Peyer's patch (tissue), 4 donors: Measurements from ENCODE around the gene CD300LG. TPM values are rescaled to one million over a fixed set of nuclear protein-coding genes. Genes with fewer than 3 reads are reported as not detected.

Experiments
- DNase-seq, 3 donors: peaks; one replicate each; pipeline ENCODE4 v3.0.0-alpha.2; 2017 to 2019
- H3K27ac ChIP-seq, 4 donors: fragments of 200-600 bp; sonication (generic); one replicate each; pipeline ENCODE4 v1.5.1; 2016 to 2019
- H3K27me3 ChIP-seq, 2 donors: fragments of 200-600 bp; sonication (generic); one replicate each; pipeline ENCODE4 v1.5.1; 2019
- H3K36me3 ChIP-seq, 3 donors: fragments of 200-600 bp; sonication (generic); one replicate each; pipeline ENCODE4 v1.5.1; 2016 to 2019
- H3K4me1 ChIP-seq, 4 donors: fragments of 200-600 bp; sonication (generic); one replicate each; pipeline ENCODE4 v1.5.1; 2016 to 2019
- H3K4me3 ChIP-seq, 4 donors: fragments of 200-600 bp; sonication (generic); 1 replicate in 3 of 4; 2 replicates in 1 of 4; pipeline ENCODE4 v1.5.1; 2016 to 2019; ENCODE audit warnings: mild to moderate bottlenecking in 1 of 4
- H3K9me3 ChIP-seq, 4 donors: fragments of 200-600 bp; sonication (generic); one replicate each; pipeline ENCODE4 v1.5.1; 2016 to 2019; ENCODE audit warnings: mild to moderate bottlenecking in 1 of 4
- POLR2A ChIP-seq, 2 donors: fragments of 450-650 bp; IDR thresholded peaks; one replicate each; pipeline ENCODE4 v1.5.1; 2017; ENCODE audit warnings: antibody characterized with exemption in 2 of 2, mild to moderate bottlenecking in 2 of 2, moderate library complexity in 2 of 2
- total RNA-seq, 4 donors: library from RNA; depleted of rRNA; stranded (reverse); fragments of >200 nt; gene quantifications; one replicate each; pipeline ENCODE4 v1.1.0, GENCODE V29; 2016
- TF ChIP-seq, protein P1 (sequence below), 6 experiments: fragments of 450-650 bp in 4 of 6; fragments of 200-600 bp in 2 of 6; sonication (generic) in 1 of 6; IDR thresholded peaks; one replicate each; pipeline ENCODE4 v1.5.1; 2017 to 2019; ENCODE audit warnings: antibody characterized with exemption in 6 of 6, mild to moderate bottlenecking in 3 of 6, moderate library complexity in 1 of 6

Gene CD300LG
- total RNA-seq, 4 donors from 2014 or later: 0.54 TPM; not detected in 3

DNA sequence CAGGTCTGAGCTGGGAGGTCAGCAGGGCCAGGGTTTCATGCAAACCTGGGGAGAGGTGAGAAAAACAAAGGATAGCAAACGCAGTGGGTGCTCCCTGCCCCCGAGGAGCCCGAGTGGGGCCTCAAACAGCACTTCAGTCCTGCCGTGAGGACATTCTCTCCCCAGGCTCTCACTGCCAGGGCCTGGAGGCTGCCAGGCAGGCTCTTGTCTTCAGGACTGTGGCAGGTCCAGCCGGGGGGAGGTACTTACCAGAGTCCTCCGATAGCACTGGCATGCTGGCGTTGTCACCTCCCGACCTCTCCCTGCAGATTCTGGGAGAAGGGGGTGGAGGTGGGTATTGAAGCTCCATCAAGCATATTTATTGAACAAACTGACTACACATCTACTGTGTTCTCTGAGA, 15.3 kb upstream of the CD300LG start:
- Histone ChIP-seq H3K4me1 (peaks cover 0 to 15% (median 8%) of the 10 kb centered on the region in 4 donors), H3K27ac (no peak overlapping the region), H3K36me3 (no peaks in the 10 kb centered on the region), H3K4me3 (no peak overlapping the region), H3K27me3 (no peaks in the 10 kb centered on the region), H3K9me3 (no peaks in the 10 kb centered on the region)
- DNase-seq: no peak
- TF ChIP-seq POLR2A (IDR thresholded peaks at IDR 0.05): no peak
- TF ChIP-seq, protein P1, sequence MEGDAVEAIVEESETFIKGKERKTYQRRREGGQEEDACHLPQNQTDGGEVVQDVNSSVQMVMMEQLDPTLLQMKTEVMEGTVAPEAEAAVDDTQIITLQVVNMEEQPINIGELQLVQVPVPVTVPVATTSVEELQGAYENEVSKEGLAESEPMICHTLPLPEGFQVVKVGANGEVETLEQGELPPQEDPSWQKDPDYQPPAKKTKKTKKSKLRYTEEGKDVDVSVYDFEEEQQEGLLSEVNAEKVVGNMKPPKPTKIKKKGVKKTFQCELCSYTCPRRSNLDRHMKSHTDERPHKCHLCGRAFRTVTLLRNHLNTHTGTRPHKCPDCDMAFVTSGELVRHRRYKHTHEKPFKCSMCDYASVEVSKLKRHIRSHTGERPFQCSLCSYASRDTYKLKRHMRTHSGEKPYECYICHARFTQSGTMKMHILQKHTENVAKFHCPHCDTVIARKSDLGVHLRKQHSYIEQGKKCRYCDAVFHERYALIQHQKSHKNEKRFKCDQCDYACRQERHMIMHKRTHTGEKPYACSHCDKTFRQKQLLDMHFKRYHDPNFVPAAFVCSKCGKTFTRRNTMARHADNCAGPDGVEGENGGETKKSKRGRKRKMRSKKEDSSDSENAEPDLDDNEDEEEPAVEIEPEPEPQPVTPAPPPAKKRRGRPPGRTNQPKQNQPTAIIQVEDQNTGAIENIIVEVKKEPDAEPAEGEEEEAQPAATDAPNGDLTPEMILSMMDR (IDR thresholded peaks at IDR 0.05): no peak

DNA sequence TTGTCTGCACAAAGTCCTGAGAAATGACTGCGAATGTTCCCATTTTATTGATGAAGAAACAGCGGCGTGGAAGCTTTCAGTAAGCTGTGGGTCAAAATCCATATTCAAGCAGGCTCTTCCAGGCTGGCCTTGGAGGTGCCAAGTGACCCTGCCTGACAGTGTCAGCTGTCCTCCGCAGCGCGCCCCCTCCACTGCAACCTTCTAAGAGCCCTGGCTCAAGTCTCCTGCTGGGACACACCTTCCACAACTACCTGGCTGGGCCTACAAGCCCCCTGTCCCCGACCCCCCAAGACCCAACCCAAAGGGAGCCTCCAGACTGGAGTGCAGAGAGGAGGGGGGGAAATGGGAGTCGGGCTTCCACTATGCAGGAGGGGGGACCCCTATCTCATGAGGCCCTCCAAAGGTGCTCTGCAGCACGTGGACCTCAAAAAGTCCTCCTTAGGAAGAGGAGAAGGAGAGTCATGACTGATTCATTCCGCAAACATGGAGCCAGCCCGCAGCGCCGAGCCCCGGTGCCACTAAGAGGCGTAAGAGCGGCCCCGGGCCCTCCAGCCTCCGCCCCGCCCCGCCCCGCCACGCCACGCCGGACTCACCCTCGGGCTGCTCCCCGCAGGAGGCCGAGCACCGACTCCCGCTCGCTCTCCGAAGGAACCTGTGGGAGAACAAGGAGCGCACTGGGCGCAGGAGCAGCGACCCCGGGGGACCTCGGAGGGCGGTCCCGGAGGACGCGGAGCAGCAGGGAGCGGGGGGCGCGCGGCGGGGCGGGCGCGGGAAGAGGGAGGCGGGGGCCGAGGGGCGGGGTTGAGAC, 14.6 kb upstream of the CD300LG start:
- peak overlapping the region in 2 of 4 donors; percentile 30 to 47 for H3K27ac ChIP-seq
- H3K4me3 ChIP-seq: peak overlapping the region; percentile 45 to 74 (median 67)
- H3K9me3 ChIP-seq: no peaks in the 10 kb centered on the region
- peaks cover 0 to 15% (median 8%) of the 10 kb centered on the region in 4 donors for H3K4me1 ChIP-seq
- DNase-seq: peak in 2 of 3 donors; percentile 67 to 76
- TF ChIP-seq, protein P1 (IDR thresholded peaks at IDR 0.05): no peak
- no peak for TF ChIP-seq POLR2A (IDR thresholded peaks at IDR 0.05)
- H3K36me3 ChIP-seq: no peaks in the 10 kb centered on the region
- H3K27me3 ChIP-seq: no peaks in the 10 kb centered on the region

GRCh38 chr17:43832976-43833829, 13.8 kb upstream of the CD300LG start, which contains the start of gene MPP3:
TSS of gene MPP3 (minus strand) at chr17:43833146. CDS start at chr17:43831906, 1,240 bp downstream.
- Histone ChIP-seq H3K4me3 (peak within 1 kb of the TSS; percentile 45 to 74 (median 67)), H3K27ac (peak within 1 kb of the TSS in 2 of 4 donors; percentile 30 to 47), H3K27me3 (no peaks in the 10 kb centered on the region), H3K4me1 (peaks cover 0 to 15% (median 8%) of the 10 kb centered on the region in 4 donors), H3K36me3 (no peaks in the 10 kb centered on the region), H3K9me3 (no peaks in the 10 kb centered on the region)
- TF ChIP-seq, protein P1 (IDR thresholded peaks at IDR 0.05): no peak
- no peak for TF ChIP-seq POLR2A (IDR thresholded peaks at IDR 0.05)
- peak in 2 of 3 donors; percentile 73 to 85 for DNase-seq

DNA sequence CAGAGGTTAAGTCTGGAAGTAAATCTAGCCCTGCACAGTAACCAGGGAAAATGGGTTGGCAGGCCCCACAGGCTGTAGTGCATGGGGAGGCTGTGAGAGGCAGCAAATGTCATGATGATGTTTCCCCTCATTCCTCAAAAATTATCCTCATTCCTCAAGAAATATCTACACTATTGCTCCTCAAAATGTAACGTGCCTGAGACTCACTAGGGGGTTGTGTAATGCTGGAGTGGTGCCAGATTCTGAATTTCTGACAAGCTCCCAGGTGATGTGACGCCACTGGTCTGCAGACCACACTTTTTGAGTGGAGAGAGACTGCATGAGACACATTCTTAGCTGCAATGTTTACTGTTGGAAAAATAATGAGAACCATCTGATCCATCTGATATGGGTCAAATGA, 12.9 kb upstream of the CD300LG start:
- Histone ChIP-seq H3K27ac (no peak overlapping the region), H3K27me3 (no peaks in the 10 kb centered on the region), H3K9me3 (no peaks in the 10 kb centered on the region), H3K36me3 (no peaks in the 10 kb centered on the region), H3K4me1 (peaks cover 0 to 15% (median 8%) of the 10 kb centered on the region in 4 donors), H3K4me3 (no peak overlapping the region)
- DNase-seq: no peak
- TF ChIP-seq POLR2A (IDR thresholded peaks at IDR 0.05): no peak
- TF ChIP-seq, protein P1 (IDR thresholded peaks at IDR 0.05): no peak

- DNase-seq: peak in 2 of 3 donors; percentile 84 to 85
- Histone ChIP-seq H3K4me1 (peaks cover 0 to 12% (median 1%) of the 10 kb centered on the region in 4 donors), H3K9me3 (no peaks in the 10 kb centered on the region), H3K4me3 (no peak overlapping the region), H3K36me3 (no peaks in the 10 kb centered on the region), H3K27ac (peak overlapping the region in 2 of 4 donors; percentile 35 to 51), H3K27me3 (no peaks in the 10 kb centered on the region)
- TF ChIP-seq, protein P1 (IDR thresholded peaks at IDR 0.05): no peak
- TF ChIP-seq POLR2A (IDR thresholded peaks at IDR 0.05): no peak
These were observed 7.3 kb upstream of the CD300LG start for GRCh38 chr17:43839670-43840108.
